Adrenal gland (tissue), 12 donors: ENCODE data around the gene NRXN3. TPM values are rescaled to one million over a fixed set of nuclear protein-coding genes. Genes with fewer than 3 reads are reported as not detected.

Source experiments
- DNase-seq, 7 donors: peaks; one replicate each; pipeline ENCODE4 v3.0.0-alpha.2; 2019 to 2020
- H3K27ac ChIP-seq, 5 donors: fragments of 200-600 bp; sonication (generic) in 4 of 5; 1 replicate in 3 of 5; 2 replicates in 2 of 5; pipeline versions ENCODE4 v1.5.1 to v1.8.0; 2016 to 2020; ENCODE audit warnings: mild to moderate bottlenecking in 1 of 5
- H3K27me3 ChIP-seq: fragments of 200-600 bp; 2 replicates; pipeline ENCODE4 v1.8.0; 2021
- H3K36me3 ChIP-seq, 2 donors: fragments of 200-600 bp; replicated peaks in 1 of 2; 1 replicate in 1 of 2; 2 replicates in 1 of 2; pipeline versions ENCODE4 v1.5.1 to v1.8.0; 2018 to 2022
- H3K4me1 ChIP-seq, 2 donors: fragments of 200-600 bp; replicated peaks in 1 of 2; 1 replicate in 1 of 2; 2 replicates in 1 of 2; pipeline versions ENCODE4 v1.5.1 to v1.8.0; 2018 to 2021
- H3K4me3 ChIP-seq, 4 donors: fragments of 200-600 bp; sonication (generic) in 3 of 4; one replicate each; pipeline ENCODE4 v1.5.1; 2016 to 2018
- H3K9me3 ChIP-seq, 3 donors: fragments of 200-600 bp; sonication (generic) in 1 of 3; replicated peaks in 1 of 3; 1 replicate in 2 of 3; 2 replicates in 1 of 3; pipeline versions ENCODE4 v1.5.1 to v1.8.0; 2016 to 2021
- CTCF ChIP-seq, 6 experiments: fragments of 450-650 bp in 4 of 6; fragments of 200-600 bp in 2 of 6; sonication (generic) in 1 of 6; IDR thresholded peaks; 1 replicate in 5 of 6; 2 replicates in 1 of 6; pipeline versions ENCODE4 v1.5.1 to v1.8.0; 2016 to 2021; ENCODE audit warnings: antibody characterized with exemption in 6 of 6, mild to moderate bottlenecking in 2 of 6, moderate library complexity in 1 of 6
- POLR2A ChIP-seq, 2 donors: fragments of 450-650 bp; IDR thresholded peaks; one replicate each; pipeline ENCODE4 v1.6.1; 2017; ENCODE audit warnings: antibody characterized with exemption in 2 of 2, mild to moderate bottlenecking in 2 of 2, moderate library complexity in 1 of 2
- WGBS, 4 donors: extraction: QIAGEN DNeasy Blood & Tissue Kit in 2 of 4; methylation state at CpG; one replicate each; pipeline versions ENCODE4 v1.1.5 to v1.1.7; 2013 to 2017; 5-methylcytosine and 5-hydroxymethylcytosine counted together
- intact Hi-C, 2 donors: fragments of 100-400 bp; cut with DNase I; formaldehyde crosslinking; loops; one replicate each; pipeline versions ENCODE4 v1.14.1 to v1.15.0; 2022 to 2023
- polyA plus RNA-seq, 3 donors: library from polyadenylated mRNA; stranded (reverse); fragments of 200-250 nt in 2 of 3; fragments of 350-450 nt in 1 of 3; fragmentation: Illumina TruSeq in 1 of 3; extraction: RNeasy Lipid Tissue Mini Kit (QIAGEN cat#74804) in 1 of 3; gene quantifications; one replicate each; pipeline ENCODE4 v1.2.3, GENCODE V29; 2013 to 2014
- total RNA-seq, 9 donors: library from RNA; depleted of rRNA in 4 of 9; stranded (reverse); fragments of >200 nt in 4 of 9; fragments of 120-200 nt in 1 of 9; fragmentation: NEBNext Ultra II Directional in 1 of 9; extraction: Animal tissue kit (Norgen Biotek cat#: 25700) in 1 of 9; gene quantifications; one replicate each; pipeline versions ENCODE4 v1.1.0 to v1.2.4, GENCODE V29; 2013 to 2023
- donor health status: healthy with polysubstance abuse.
- donor health status: Bipolar disorder and iron deficiency.
- donor health status: DM: yes; HTN: yes; CAD: no.
- donor health status: DM: no; HTN: no; CAD: no.
- donor health status: DM: no; HTN: no; CAD: no.
- donor health status: DM: yes; HTN: yes; CAD: no.

NRXN3 gene
- total and polyA plus RNA-seq, 12 donors: 0.09 to 8.5 (median 1.6) TPM

GRCh38 chr14:79418649-79419415, 1248.7 kb downstream of the NRXN3 start:
- TF ChIP-seq CTCF (IDR thresholded peaks at IDR 0.05) (no peak), POLR2A (IDR thresholded peaks at IDR 0.05) (no peak)
- intact Hi-C loops: no loop called here
- 66 to 80% (median 70%) methylated on average over 5 of the region's 5 CpGs for WGBS, 4 donors

GRCh38 chr14:79419571-79420327, 1249.6 kb downstream of the NRXN3 start:
- Histone ChIP-seq H3K27me3 (no peaks in the 10 kb centered on the region), H3K4me3 (no peak overlapping the region), H3K9me3 (no peaks in the 10 kb centered on the region), H3K4me1 (no peaks in the 10 kb centered on the region), H3K36me3 (no peaks in the 10 kb centered on the region), H3K27ac (no peak overlapping the region)
- intact Hi-C loops: no loop called here
- 71 to 84% (median 78%) methylated on average over 1 of the region's 1 CpG for WGBS, 4 donors
- no peak for TF ChIP-seq CTCF (IDR thresholded peaks at IDR 0.05)
- no peak for TF ChIP-seq POLR2A (IDR thresholded peaks at IDR 0.05)
- no peak for DNase-seq

More at GRCh38 chr14:79418649-79419415, 1248.7 kb downstream of the NRXN3 start:
- DNase-seq: no peak
- Histone ChIP-seq H3K27ac (no peak overlapping the region), H3K4me1 (no peaks in the 10 kb centered on the region), H3K27me3 (no peaks in the 10 kb centered on the region), H3K4me3 (no peak overlapping the region), H3K36me3 (no peaks in the 10 kb centered on the region), H3K9me3 (no peaks in the 10 kb centered on the region)

GRCh38 chr14:79420725-79421124, 1250.6 kb downstream of the NRXN3 start:
- H3K27me3 ChIP-seq: no peaks in the 10 kb centered on the region
- TF ChIP-seq CTCF (IDR thresholded peaks at IDR 0.05) (no peak), POLR2A (IDR thresholded peaks at IDR 0.05) (no peak)
- DNase-seq: no peak
- no peak overlapping the region for H3K4me3 ChIP-seq
- H3K27ac ChIP-seq: no peak overlapping the region
- no peaks in the 10 kb centered on the region for H3K4me1 ChIP-seq
- no peaks in the 10 kb centered on the region for H3K36me3 ChIP-seq
- H3K9me3 ChIP-seq: no peaks in the 10 kb centered on the region
- intact Hi-C loops: no loop called here
- WGBS, 4 donors: 30 to 55% (median 37%) methylated on average over 2 of the region's 2 CpGs

GRCh38 chr14:79421811-79422210, 1251.6 kb downstream of the NRXN3 start:
- WGBS, 4 donors: 68 to 90% (median 76%) methylated on average over 1 of the region's 1 CpG
- intact Hi-C loops: no loop called here

More at GRCh38 chr14:79421811-79422210, 1251.6 kb downstream of the NRXN3 start:
- Histone ChIP-seq H3K27ac (no peak overlapping the region), H3K4me3 (no peak overlapping the region), H3K36me3 (no peaks in the 10 kb centered on the region), H3K4me1 (no peaks in the 10 kb centered on the region), H3K9me3 (no peaks in the 10 kb centered on the region), H3K27me3 (no peaks in the 10 kb centered on the region)
- DNase-seq: no peak
- TF ChIP-seq CTCF (IDR thresholded peaks at IDR 0.05) (no peak), POLR2A (IDR thresholded peaks at IDR 0.05) (no peak)
